ENCODE results near the gene DNAJC1.
"Not testable (repeated sequence)": the region's sequence is repeated elsewhere in the genome, so short reads cannot be mapped to it uniquely, and the experiment has no call there.

The DNAJC1 gene

DNA sequence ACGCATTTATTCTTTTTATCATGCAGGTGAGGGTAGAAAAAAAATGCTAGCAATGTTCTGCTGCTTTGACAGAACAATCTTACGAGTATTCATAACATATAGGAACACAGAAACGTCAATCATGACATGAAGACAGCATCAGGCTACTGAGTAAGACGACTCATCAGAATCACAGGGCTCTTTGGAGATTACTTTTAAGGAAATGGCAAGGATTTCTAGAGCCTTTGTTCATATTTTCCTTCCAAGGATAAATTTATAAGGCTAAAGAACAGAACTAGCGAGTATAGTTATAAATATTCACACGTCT, 39.8 kb upstream of the DNAJC1 start:
- Histone ChIP-seq H4K91ac (ENCODE audit: low read length) (no peak overlapping the region), H3K18ac (ENCODE audit: low read depth in 1 of 2, low read length in 2 of 2) (no peak overlapping the region), H4K8ac (ENCODE audit: low read length) (no peak overlapping the region), H3K23ac (ENCODE audit: low read length in 2 of 2) (no peak overlapping the region), H2BK15ac (ENCODE audit: low read depth, poor library complexity, severe bottlenecking) (no peak overlapping the region), H2BK5ac (ENCODE audit: low read depth, low read length, poor library complexity, severe bottlenecking) (no peak overlapping the region), H3K9ac (ENCODE audit: low read length) (no peak overlapping the region), H2AK5ac (ENCODE audit: low read length, severe bottlenecking) (no peak overlapping the region), H3K14ac (ENCODE audit: low read length in 2 of 2) (peak overlapping the region in 1 of 2 experiments; percentile 58), H3K4me1 (ENCODE audit: control insufficient read depth, insufficient read depth, low read depth, low read length) (peaks cover 3% of the 10 kb centered on the region), H3K27me3 (ENCODE audit: control insufficient read depth in 1 of 2, insufficient read depth in 1 of 2, low read length in 2 of 2) (peaks cover 0 to 6% of the 10 kb centered on the region in 2 experiments), H3K36me3 (ENCODE audit: control insufficient read depth in 1 of 2, insufficient read depth in 2 of 2, low read depth in 1 of 2, low read length in 2 of 2) (no peaks in the 10 kb centered on the region), H3K4me3 (ENCODE audit: insufficient read depth in 1 of 2, low read depth in 1 of 2, low read length in 2 of 2) (no peak overlapping the region), H2BK120ac (ENCODE audit: low read depth, low read length) (no peak overlapping the region), H3K4me2 (ENCODE audit: low read length, poor library complexity, severe bottlenecking) (no peak overlapping the region), H2AFZ (ENCODE audit: low read depth, low read length) (no peak overlapping the region), H3K4ac (ENCODE audit: low read depth in 1 of 2, low read length in 2 of 2) (no peak overlapping the region), H3K9me3 (ENCODE audit: control insufficient read depth, low read length) (no peaks in the 10 kb centered on the region), H3K79me1 (replicated peaks; ENCODE audit: low read length, poor library complexity, severe bottlenecking) (no peaks in the 10 kb centered on the region), H2BK12ac (ENCODE audit: low read length in 2 of 2) (no peak overlapping the region), H3K27ac (ENCODE audit: low read length, poor library complexity, severe bottlenecking) (no peak overlapping the region)
- WGBS: 85% methylated on average over 6 of the region's 6 CpGs
- DNase-seq: no peak

DNA sequence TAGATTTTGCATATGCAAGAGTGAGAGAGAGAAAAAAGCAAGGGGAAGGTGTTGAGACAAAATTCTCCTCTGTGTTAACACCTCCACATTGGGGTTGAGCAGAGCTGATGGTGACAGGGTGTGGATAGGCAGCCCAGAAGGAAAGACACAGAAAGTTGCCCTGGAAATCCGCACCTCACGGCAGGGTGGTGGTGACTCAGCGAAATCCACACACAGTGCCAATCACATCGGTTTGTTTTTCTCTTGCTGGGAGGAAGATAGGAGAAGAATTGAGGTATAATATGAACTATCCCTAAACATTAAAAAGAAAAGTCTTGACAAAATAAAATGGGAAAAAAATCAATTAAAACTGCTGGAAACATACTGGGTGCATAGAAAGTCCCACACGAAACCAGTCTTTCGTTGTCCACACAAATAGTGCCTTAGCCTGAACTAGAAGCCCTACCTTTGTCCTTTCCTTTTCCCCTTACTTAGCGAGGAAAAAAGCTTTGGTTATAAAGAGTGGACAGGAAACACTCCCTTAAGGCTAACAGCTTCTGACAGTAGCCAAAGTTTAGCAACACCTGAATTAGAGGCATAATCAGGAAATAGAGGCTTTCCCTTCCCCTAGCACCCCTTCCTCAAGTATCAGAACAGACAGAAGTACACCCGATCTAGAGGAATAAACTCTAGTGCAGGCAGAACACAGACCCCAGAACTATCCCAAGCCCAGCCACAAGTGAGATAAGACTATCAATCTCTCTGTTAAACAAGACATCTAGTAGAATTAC, 39.2 kb upstream of the DNAJC1 start:
- Histone ChIP-seq H2BK12ac (ENCODE audit: low read length in 2 of 2) (peak overlapping the region in 1 of 2 experiments; percentile 88), H3K4me3 (ENCODE audit: insufficient read depth in 1 of 2, low read depth in 1 of 2, low read length in 2 of 2) (no peak overlapping the region), H4K8ac (ENCODE audit: low read length) (no peak overlapping the region), H3K4me2 (ENCODE audit: low read length, poor library complexity, severe bottlenecking) (peak overlapping the region; percentile 46), H3K14ac (ENCODE audit: low read length in 2 of 2) (peak overlapping the region; percentile 58 to 75), H3K4me1 (ENCODE audit: control insufficient read depth, insufficient read depth, low read depth, low read length) (peaks cover 3% of the 10 kb centered on the region), H3K27ac (ENCODE audit: low read length, poor library complexity, severe bottlenecking) (peak overlapping the region; percentile 26), H3K9ac (ENCODE audit: low read length) (no peak overlapping the region), H3K27me3 (ENCODE audit: control insufficient read depth in 1 of 2, insufficient read depth in 1 of 2, low read length in 2 of 2) (peaks cover 0 to 6% of the 10 kb centered on the region in 2 experiments), H2AFZ (ENCODE audit: low read depth, low read length) (no peak overlapping the region), H3K79me1 (replicated peaks; ENCODE audit: low read length, poor library complexity, severe bottlenecking) (no peaks in the 10 kb centered on the region), H2BK120ac (ENCODE audit: low read depth, low read length) (no peak overlapping the region), H2BK15ac (ENCODE audit: low read depth, poor library complexity, severe bottlenecking) (no peak overlapping the region), H2AK5ac (ENCODE audit: low read length, severe bottlenecking) (no peak overlapping the region), H3K23ac (ENCODE audit: low read length in 2 of 2) (peak overlapping the region in 1 of 2 experiments; percentile 96), H3K4ac (ENCODE audit: low read depth in 1 of 2, low read length in 2 of 2) (no peak overlapping the region), H4K91ac (ENCODE audit: low read length) (no peak overlapping the region), H3K9me3 (ENCODE audit: control insufficient read depth, low read length) (no peaks in the 10 kb centered on the region), H3K36me3 (ENCODE audit: control insufficient read depth in 1 of 2, insufficient read depth in 2 of 2, low read depth in 1 of 2, low read length in 2 of 2) (no peaks in the 10 kb centered on the region), H2BK5ac (ENCODE audit: low read depth, low read length, poor library complexity, severe bottlenecking) (no peak overlapping the region), H3K18ac (ENCODE audit: low read depth in 1 of 2, low read length in 2 of 2) (peak overlapping the region in 1 of 2 experiments; percentile 70)
- WGBS: 83% methylated on average over 4 of the region's 8 CpGs
- no peak for DNase-seq

GRCh38 chr10:22034333-22034732, 30.8 kb upstream of the DNAJC1 start:
- no peak for DNase-seq
- Histone ChIP-seq H2BK15ac (ENCODE audit: low read depth, poor library complexity, severe bottlenecking) (no peak overlapping the region), H3K18ac (ENCODE audit: low read depth in 1 of 2, low read length in 2 of 2) (no peak overlapping the region), H3K79me1 (replicated peaks; ENCODE audit: low read length, poor library complexity, severe bottlenecking) (no peaks in the 10 kb centered on the region), H3K4me1 (ENCODE audit: control insufficient read depth, insufficient read depth, low read depth, low read length) (no peaks in the 10 kb centered on the region), H2BK120ac (ENCODE audit: low read depth, low read length) (no peak overlapping the region), H2BK5ac (ENCODE audit: low read depth, low read length, poor library complexity, severe bottlenecking) (no peak overlapping the region), H3K4me2 (ENCODE audit: low read length, poor library complexity, severe bottlenecking) (no peak overlapping the region), H3K23ac (ENCODE audit: low read length in 2 of 2) (no peak overlapping the region), H3K4ac (ENCODE audit: low read depth in 1 of 2, low read length in 2 of 2) (no peak overlapping the region), H3K14ac (ENCODE audit: low read length in 2 of 2) (no peak overlapping the region), H3K9ac (ENCODE audit: low read length) (no peak overlapping the region), H3K36me3 (ENCODE audit: control insufficient read depth in 1 of 2, insufficient read depth in 2 of 2, low read depth in 1 of 2, low read length in 2 of 2) (no peaks in the 10 kb centered on the region), H2AK5ac (ENCODE audit: low read length, severe bottlenecking) (no peak overlapping the region), H2AFZ (ENCODE audit: low read depth, low read length) (no peak overlapping the region), H3K27ac (ENCODE audit: low read length, poor library complexity, severe bottlenecking) (no peak overlapping the region), H3K9me3 (ENCODE audit: control insufficient read depth, low read length) (peaks cover 21% of the 10 kb centered on the region), H3K27me3 (ENCODE audit: control insufficient read depth in 1 of 2, insufficient read depth in 1 of 2, low read length in 2 of 2) (no peaks in the 10 kb centered on the region), H4K8ac (ENCODE audit: low read length) (no peak overlapping the region), H4K91ac (ENCODE audit: low read length) (no peak overlapping the region), H2BK12ac (ENCODE audit: low read length in 2 of 2) (no peak overlapping the region), H3K4me3 (ENCODE audit: insufficient read depth in 1 of 2, low read depth in 1 of 2, low read length in 2 of 2) (no peak overlapping the region)
- WGBS: 79% methylated on average over 3 of the region's 3 CpGs

DNA sequence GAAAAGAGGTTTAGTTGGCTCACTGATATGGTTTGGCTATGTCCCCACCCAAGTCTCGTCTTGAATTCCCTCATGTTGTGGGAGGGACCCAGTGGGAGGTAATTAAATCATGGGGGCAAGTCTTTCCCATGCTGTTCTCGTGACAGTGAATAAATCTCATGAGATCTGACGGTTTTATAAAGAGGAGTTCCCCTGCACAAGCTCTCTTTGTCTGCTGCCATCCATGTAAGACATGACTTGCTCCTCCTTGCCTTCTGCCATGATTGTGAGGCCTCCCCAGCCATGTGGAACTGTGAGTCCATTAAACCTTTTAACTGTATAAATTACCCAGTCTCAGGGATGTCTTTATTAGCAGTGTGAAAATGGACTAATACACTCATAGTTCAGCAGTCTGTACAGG, 28.7 kb upstream of the DNAJC1 start:
- H3K9me3 ChIP-seq (ENCODE audit: control insufficient read depth, low read length): peaks cover 21% of the 10 kb centered on the region
- not testable (repeated sequence) for H3K27ac ChIP-seq (ENCODE audit: low read length, poor library complexity, severe bottlenecking); H3K18ac ChIP-seq (ENCODE audit: low read depth in 1 of 2, low read length in 2 of 2); H2BK12ac ChIP-seq (ENCODE audit: low read length in 2 of 2); H2AFZ ChIP-seq (ENCODE audit: low read depth, low read length); H3K4me1 ChIP-seq (ENCODE audit: control insufficient read depth, insufficient read depth, low read depth, low read length); H2AK5ac ChIP-seq (ENCODE audit: low read length, severe bottlenecking); DNase-seq; H3K36me3 ChIP-seq (ENCODE audit: control insufficient read depth in 1 of 2, insufficient read depth in 2 of 2, low read depth in 1 of 2, low read length in 2 of 2); H3K27me3 ChIP-seq (ENCODE audit: control insufficient read depth in 1 of 2, insufficient read depth in 1 of 2, low read length in 2 of 2); H2BK5ac ChIP-seq (ENCODE audit: low read depth, low read length, poor library complexity, severe bottlenecking); H3K9ac ChIP-seq (ENCODE audit: low read length); H3K4ac ChIP-seq (ENCODE audit: low read depth in 1 of 2, low read length in 2 of 2); H3K79me1 ChIP-seq (replicated peaks; ENCODE audit: low read length, poor library complexity, severe bottlenecking); H3K4me3 ChIP-seq (ENCODE audit: insufficient read depth in 1 of 2, low read depth in 1 of 2, low read length in 2 of 2); H2BK120ac ChIP-seq (ENCODE audit: low read depth, low read length); H3K23ac ChIP-seq (ENCODE audit: low read length in 2 of 2); H3K14ac ChIP-seq (ENCODE audit: low read length in 2 of 2); H2BK15ac ChIP-seq (ENCODE audit: low read depth, poor library complexity, severe bottlenecking); H4K8ac ChIP-seq (ENCODE audit: low read length); H3K4me2 ChIP-seq (ENCODE audit: low read length, poor library complexity, severe bottlenecking); H4K91ac ChIP-seq (ENCODE audit: low read length)
- WGBS: 74% methylated on average over 3 of the region's 3 CpGs
